ENCODE data around the gene ITPKC. TPM values are rescaled to one million over a fixed set of nuclear protein-coding genes. Genes with fewer than 3 reads are reported as not detected.
A peak's percentile ranks its signal among the peaks of the same experiment; 100 is the strongest.

The ITPKC gene
- total and polyA plus RNA-seq, 10 of the 15 experiments (the other 5 are each of a cell fraction or from before 2014, with no cell fraction given) = 0.03 to 6.4 (median 3.5) TPM

DNA sequence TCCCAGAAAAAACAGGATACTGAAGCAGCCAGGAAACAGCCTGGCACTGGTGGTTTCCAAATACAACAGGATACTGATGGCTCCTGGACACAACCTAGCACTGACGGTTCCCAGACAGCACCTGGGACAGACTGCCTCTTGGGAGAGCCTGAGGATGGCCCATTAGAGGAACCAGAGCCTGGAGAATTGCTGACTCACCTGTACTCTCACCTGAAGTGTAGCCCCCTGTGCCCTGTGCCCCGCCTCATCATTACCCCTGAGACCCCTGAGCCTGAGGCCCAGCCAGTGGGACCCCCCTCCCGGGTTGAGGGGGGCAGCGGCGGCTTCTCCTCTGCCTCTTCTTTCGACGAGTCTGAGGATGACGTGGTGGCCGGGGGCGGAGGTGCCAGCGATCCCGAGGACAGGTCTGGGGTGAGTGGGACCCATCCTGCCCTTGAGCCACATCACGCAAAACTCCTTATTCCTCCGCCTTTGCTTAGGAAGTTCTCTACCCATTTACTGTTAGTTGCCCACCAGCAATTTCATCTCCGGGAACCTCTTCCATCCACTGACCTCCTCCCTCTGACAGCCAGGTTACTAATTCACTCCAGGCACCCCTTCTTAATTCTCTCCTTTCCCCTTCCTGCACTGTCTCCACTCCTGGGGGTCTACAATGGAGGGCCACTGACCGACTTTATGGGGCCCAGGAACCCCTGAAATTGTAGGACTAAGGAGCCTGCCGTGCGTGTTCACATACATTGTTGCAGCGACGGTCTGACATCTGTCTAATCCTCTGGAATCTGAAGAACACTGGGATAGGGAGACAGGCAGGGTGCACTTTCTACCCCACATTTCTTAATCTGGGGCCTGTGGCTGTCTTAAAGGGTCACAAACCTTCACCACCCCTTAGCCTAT, 1.2 kb downstream of the ITPKC start:
- H3K4me2 ChIP-seq (ENCODE audit: control insufficient read depth, insufficient read depth) = peak overlapping the region; percentile 97
- H4K20me1 ChIP-seq (ENCODE audit: control insufficient read depth, insufficient read depth) = no peaks in the 10 kb centered on the region
- SMC1A ChIA-PET (ENCODE audit: uncharacterized antibody, unreplicated experiment) = interaction anchor here (1.2 to 2.4 kb wide), 7 partner anchors 31 to 101 kb away, joined by 4 to 13 read pairs (median 9); partner anchors contain the start of genes ACTMAP, EGLN2, RAB4B and SNRPA
- H3K27ac ChIP-seq (ENCODE audit: control insufficient read depth, insufficient read depth) = peak overlapping the region; percentile 94
- H3K4me1 ChIP-seq (ENCODE audit: control insufficient read depth, insufficient read depth, low read length) = peaks cover 18% of the 10 kb centered on the region
- intact Hi-C loops (cut with micrococcal nuclease; ENCODE audit: unreplicated experiment) = loop anchor here (2.0 kb wide), 2 partner anchors 33 to 81 kb away; partner anchors contain the start of genes ACTMAP, EGLN2 and SNRPA
- FAIRE-seq (no peak), DNase-seq (ENCODE audit: low read depth, low spot score) (no peak), ATAC-seq (no peak)
- POLR2A ChIA-PET = interaction anchor here (0.6 to 5.1 kb wide), 14 partner anchors 12 to 569 kb away, joined by 3 to 39 read pairs (median 6); partner anchors contain the start of genes ACTMAP, BLVRB, EGLN2 and NUMBL
- 25% methylated on average over 20 of the region's 20 CpGs for WGBS (ENCODE audit: insufficient coverage, insufficient replicate concordance, low lambda C conversion rate, missing lambda C conversion rate)
- TF ChIP-seq, protein P1, sequence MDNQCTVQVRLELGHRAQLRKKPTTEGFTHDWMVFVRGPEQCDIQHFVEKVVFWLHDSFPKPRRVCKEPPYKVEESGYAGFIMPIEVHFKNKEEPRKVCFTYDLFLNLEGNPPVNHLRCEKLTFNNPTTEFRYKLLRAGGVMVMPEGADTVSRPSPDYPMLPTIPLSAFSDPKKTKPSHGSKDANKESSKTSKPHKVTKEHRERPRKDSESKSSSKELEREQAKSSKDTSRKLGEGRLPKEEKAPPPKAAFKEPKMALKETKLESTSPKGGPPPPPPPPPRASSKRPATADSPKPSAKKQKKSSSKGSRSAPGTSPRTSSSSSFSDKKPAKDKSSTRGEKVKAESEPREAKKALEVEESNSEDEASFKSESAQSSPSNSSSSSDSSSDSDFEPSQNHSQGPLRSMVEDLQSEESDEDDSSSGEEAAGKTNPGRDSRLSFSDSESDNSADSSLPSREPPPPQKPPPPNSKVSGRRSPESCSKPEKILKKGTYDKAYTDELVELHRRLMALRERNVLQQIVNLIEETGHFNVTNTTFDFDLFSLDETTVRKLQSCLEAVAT (IDR thresholded peaks at IDR 0.05) = peak; percentile 84
- TF ChIP-seq BRCA1 (IDR thresholded peaks at IDR 0.05; ENCODE audit: low read depth, low read length) (no peak), RUNX3 (IDR thresholded peaks at IDR 0.05; ENCODE audit: low read length) (no peak), ZBED1 (IDR thresholded peaks at IDR 0.05; ENCODE audit: borderline replicate concordance) (no peak), ZNF24 (IDR thresholded peaks at IDR 0.05) (no peak; the same call in 1 of the 2 replicates), NRF1 (conservative IDR thresholded peaks at IDR 0.05; ENCODE audit: low read depth, low read length) (no peak), POLR2AphosphoS5 (IDR thresholded peaks at IDR 0.05; ENCODE audit: low read length) (no peak)
- no peaks in the 10 kb centered on the region for H3K9me3 ChIP-seq (replicated peaks; ENCODE audit: control insufficient read depth, insufficient read depth, low read length)
- H3K4me3 ChIP-seq = peak overlapping the region; percentile 79
- peak overlapping the region; percentile 62; the same call in 1 of the 2 replicates for H2AFZ ChIP-seq (ENCODE audit: control insufficient read depth, low read depth, low read length)
- CTCF ChIA-PET = interaction anchor here (1.0 to 1.8 kb wide), 9 partner anchors 9 to 88 kb away, joined by 3 to 10 read pairs (median 5); partner anchors contain the start of genes ACTMAP, RAB4B and SNRPA
- H3K79me2 ChIP-seq (ENCODE audit: control insufficient read depth, insufficient read depth, low read length) = peaks cover 43% of the 10 kb centered on the region
- H3K27me3 ChIP-seq (replicated peaks in 1 of 2; ENCODE audit: control insufficient read depth in 2 of 2, insufficient read depth in 2 of 2, low read length in 1 of 2) = no peaks in the 10 kb centered on the region
- BruUV-seq (replicated peaks) = no TSS peak
- H3K9ac ChIP-seq (ENCODE audit: control insufficient read depth, insufficient read depth, low read length) = peak overlapping the region; percentile 91
- in situ Hi-C loops (cut with MboI) = no loop called here
- RAD21 ChIA-PET (ENCODE audit: unreplicated experiment) = interaction anchor here (0.7 to 2.4 kb wide), 7 partner anchors 31 to 60 kb away, joined by 3 to 28 read pairs (median 6); partner anchors contain the start of genes ACTMAP, RAB4B and SNRPA
- H3K36me3 ChIP-seq (ENCODE audit: control insufficient read depth in 2 of 2, insufficient read depth in 2 of 2, low read length in 1 of 2) = no peaks in the 10 kb centered on the region

Data from GM12878 (cell line).